ENCODE results near the gene GATA1.

The GATA1 gene

DNA sequence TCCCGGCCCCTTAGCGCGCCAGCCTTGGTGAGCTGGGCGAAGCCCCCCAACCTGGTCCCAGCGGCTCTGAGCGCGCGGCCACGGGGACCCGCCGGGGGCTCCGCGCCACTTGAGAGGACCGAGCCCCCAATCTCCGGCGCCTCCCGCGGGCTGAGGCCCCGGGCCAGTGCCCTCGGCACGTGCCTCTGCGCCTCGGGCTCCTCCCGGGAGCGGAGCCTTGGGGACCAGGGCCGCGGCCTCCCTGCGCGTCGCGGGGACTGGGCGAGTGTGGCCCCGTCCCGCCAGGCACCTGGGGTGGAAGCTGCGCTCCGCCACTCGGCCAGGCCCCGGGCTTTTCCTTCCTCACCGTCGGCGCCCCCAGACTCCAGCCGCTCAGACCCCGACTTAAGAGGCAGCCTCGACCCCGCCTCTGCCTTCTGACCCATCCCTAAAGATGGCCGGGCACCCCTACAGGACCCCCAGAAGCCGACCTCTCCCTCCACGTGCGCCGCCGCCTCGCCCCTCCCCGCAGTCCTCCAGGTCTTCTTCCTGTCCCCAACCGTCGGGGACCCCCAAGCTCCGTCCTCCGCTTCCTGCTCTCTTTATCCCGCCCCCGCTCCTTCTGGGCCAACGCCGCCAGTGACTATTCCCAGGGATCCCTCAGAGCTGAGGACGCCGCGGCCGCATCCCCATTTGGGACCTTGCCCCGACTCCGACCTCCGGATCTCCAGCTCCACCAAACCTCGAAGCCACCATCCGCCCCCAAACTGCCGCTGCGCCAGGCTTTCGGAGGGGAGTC is 40.7 kb downstream of the GATA1 start:
- DNase-seq: no peak
- H3K36me3 ChIP-seq (replicated peaks): no peaks in the 10 kb centered on the region
- peaks cover 11% of the 10 kb centered on the region for H3K27me3 ChIP-seq (replicated peaks)
- in situ Hi-C loops (cut with HindIII; ENCODE audit: low pct_ligation_motif_present, low sequenced_read_pairs): no loop called here
- no peak overlapping the region for H3K27ac ChIP-seq
- TF ChIP-seq, protein P1, sequence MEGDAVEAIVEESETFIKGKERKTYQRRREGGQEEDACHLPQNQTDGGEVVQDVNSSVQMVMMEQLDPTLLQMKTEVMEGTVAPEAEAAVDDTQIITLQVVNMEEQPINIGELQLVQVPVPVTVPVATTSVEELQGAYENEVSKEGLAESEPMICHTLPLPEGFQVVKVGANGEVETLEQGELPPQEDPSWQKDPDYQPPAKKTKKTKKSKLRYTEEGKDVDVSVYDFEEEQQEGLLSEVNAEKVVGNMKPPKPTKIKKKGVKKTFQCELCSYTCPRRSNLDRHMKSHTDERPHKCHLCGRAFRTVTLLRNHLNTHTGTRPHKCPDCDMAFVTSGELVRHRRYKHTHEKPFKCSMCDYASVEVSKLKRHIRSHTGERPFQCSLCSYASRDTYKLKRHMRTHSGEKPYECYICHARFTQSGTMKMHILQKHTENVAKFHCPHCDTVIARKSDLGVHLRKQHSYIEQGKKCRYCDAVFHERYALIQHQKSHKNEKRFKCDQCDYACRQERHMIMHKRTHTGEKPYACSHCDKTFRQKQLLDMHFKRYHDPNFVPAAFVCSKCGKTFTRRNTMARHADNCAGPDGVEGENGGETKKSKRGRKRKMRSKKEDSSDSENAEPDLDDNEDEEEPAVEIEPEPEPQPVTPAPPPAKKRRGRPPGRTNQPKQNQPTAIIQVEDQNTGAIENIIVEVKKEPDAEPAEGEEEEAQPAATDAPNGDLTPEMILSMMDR (IDR thresholded peaks at IDR 0.05; ENCODE audit: low read depth, low read length, missing control alignments): no peak
- H3K4me3 ChIP-seq (ENCODE audit: low read depth, low read length): no peak overlapping the region

DNA sequence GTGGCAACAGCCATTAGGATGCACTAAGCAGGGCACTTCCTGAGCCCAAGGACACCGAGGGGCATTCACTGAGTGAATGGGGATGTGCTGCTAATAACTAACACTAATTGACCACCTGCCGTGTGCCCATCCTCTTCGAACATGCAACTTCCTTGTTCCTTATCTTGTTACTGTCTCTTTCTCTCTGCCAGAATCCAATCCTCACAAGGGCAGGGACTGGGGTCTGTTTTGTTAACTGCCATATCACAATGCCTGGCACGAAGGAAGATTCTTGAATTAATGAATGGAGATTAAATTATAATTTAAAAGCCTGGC is 41.2 kb downstream of the GATA1 start:
- TF ChIP-seq, protein P1 (IDR thresholded peaks at IDR 0.05; ENCODE audit: low read depth, low read length, missing control alignments): no peak
- Histone ChIP-seq H3K27me3 (replicated peaks) (peaks cover 11% of the 10 kb centered on the region), H3K4me3 (ENCODE audit: low read depth, low read length) (no peak overlapping the region), H3K27ac (no peak overlapping the region), H3K36me3 (replicated peaks) (no peaks in the 10 kb centered on the region)
- DNase-seq: no peak
- in situ Hi-C loops (cut with HindIII; ENCODE audit: low pct_ligation_motif_present, low sequenced_read_pairs): no loop called here

DNA sequence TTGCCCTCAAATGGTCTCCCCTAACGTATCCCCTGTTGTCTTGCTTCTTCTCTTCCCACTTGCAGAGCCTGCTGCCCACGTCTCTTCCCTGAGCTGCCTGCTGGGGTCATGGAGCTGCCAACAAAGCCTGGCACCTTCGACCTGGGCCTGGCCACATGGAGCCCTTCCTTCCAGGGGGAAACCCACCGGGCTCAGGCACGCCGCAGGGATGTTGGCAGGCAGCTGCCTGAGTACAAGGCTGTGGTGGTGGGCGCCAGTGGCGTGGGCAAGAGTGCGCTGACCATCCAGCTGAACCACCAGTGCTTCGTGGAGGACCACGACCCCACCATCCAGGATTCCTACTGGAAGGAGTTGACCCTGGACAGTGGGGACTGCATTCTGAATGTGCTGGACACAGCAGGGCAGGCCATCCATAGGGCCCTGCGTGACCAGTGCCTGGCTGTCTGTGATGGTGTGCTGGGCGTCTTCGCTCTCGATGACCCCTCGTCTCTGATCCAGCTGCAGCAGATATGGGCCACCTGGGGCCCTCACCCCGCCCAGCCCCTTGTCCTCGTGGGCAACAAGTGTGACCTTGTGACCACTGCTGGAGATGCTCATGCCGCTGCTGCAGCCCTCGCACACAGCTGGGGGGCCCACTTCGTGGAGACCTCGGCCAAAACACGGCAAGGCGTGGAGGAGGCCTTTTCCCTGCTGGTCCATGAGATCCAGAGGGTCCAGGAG is 42.8 kb downstream of the GATA1 start:
- TF ChIP-seq, protein P1 (IDR thresholded peaks at IDR 0.05; ENCODE audit: low read depth, low read length, missing control alignments): no peak
- Histone ChIP-seq H3K27me3 (replicated peaks) (peaks cover 11% of the 10 kb centered on the region), H3K36me3 (replicated peaks) (no peaks in the 10 kb centered on the region), H3K27ac (no peak overlapping the region), H3K4me3 (ENCODE audit: low read depth, low read length) (no peak overlapping the region)
- no peak for DNase-seq
- in situ Hi-C loops (cut with HindIII; ENCODE audit: low pct_ligation_motif_present, low sequenced_read_pairs): no loop called here

DNA sequence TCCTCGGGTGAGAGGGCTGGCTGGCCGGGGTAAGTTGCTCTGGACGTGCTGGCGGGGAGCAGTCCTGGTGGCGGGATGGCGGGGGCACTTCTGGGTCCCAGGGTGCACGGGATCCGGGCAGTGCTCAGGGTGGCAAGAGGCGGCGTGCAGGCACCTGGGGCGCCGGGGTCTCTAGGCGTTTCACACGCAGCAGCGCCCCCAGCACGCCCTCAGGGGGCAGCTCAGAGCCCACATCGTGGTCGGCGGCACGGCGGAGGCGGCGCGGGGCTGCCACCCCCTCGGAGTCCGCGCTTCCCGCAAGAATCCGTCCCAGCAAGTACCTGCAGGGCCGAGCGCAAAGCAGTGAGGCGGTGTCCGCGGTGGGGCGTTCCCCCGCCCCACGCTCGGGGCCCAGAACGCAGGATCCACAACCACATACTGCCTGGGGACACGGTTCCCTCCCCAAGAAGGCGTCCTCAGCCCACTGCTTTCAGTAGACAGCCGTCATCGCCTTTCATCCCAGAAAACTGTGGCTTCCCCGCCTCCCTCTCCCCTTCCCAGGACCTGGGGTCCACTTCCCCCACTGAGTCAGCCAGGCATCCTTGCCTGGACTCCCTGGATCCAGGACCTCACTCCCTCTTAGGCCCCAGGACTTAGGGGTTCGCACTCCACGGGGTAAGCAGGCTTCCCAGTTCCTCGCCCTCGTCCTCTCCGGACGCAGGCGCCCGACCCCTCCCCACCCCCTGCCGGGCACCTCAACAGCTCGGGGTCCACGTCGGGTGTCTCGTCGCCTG is 44.9 kb downstream of the GATA1 start:
- H3K27me3 ChIP-seq (replicated peaks): peaks cover 18% of the 10 kb centered on the region
- in situ Hi-C loops (cut with HindIII; ENCODE audit: low pct_ligation_motif_present, low sequenced_read_pairs): no loop called here
- no peak overlapping the region for H3K4me3 ChIP-seq (ENCODE audit: low read depth, low read length)
- no peak overlapping the region for H3K27ac ChIP-seq
- no peaks in the 10 kb centered on the region for H3K36me3 ChIP-seq (replicated peaks)
- TF ChIP-seq, protein P1 (IDR thresholded peaks at IDR 0.05; ENCODE audit: low read depth, low read length, missing control alignments): no peak
- no peak for DNase-seq

DNA sequence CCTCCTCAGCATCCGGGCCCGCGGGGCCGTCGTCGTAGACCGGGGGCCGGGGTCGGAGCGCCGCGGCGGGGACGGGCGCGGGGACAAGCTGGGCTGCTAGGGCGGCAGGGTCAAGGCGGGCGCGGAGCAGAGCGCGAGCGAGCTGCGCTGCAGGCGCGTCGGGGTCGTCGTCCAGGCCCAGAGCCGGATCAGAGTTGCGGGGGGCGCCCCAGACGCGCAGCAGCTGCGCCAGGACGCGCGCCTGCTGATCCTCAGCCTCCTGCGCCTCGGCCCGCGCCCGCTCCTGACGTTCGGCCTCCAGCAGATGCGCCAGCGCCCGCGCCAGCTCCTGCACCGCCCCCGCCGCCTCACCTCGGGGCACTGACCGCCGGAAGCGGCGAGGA is 45.5 kb downstream of the GATA1 start:
- in situ Hi-C loops (cut with HindIII; ENCODE audit: low pct_ligation_motif_present, low sequenced_read_pairs): no loop called here
- peaks cover 13% of the 10 kb centered on the region for H3K27me3 ChIP-seq (replicated peaks)
- H3K36me3 ChIP-seq (replicated peaks): no peaks in the 10 kb centered on the region
- DNase-seq: no peak
- H3K27ac ChIP-seq: no peak overlapping the region
- no peak overlapping the region for H3K4me3 ChIP-seq (ENCODE audit: low read depth, low read length)
- TF ChIP-seq, protein P1 (IDR thresholded peaks at IDR 0.05; ENCODE audit: low read depth, low read length, missing control alignments): no peak
